H1 (cell line): ENCODE results near the gene C1S. TPM values are rescaled to one million over a fixed set of nuclear protein-coding genes. Genes with fewer than 3 reads are reported as not detected.

Source experiments
- CTCF ChIA-PET: fragments of 300-600 bp; sonication (Branson Sonifier 250); formaldehyde crosslinking; loops from one replicate; lab custom pipeline; 2021; ENCODE audit not compliant: partially characterized antibody; lab: Charles Lee
- POLR2A ChIA-PET: fragments of 300-600 bp; sonication (Branson Sonifier 250); formaldehyde crosslinking; loops from one replicate; lab custom pipeline; 2021; ENCODE audit warnings: inconsistent platforms; ENCODE audit not compliant: partially characterized antibody; lab: Charles Lee
- DNase-seq, 2 experiments: peaks; one replicate each; pipeline versions ENCODE4 v3.0.0 to v3.0.0-alpha.2; 2010 to 2022; ENCODE audit warnings: low spot score in 2 of 2, low read depth in 1 of 2, mixed read lengths in 1 of 2
- FAIRE-seq: peaks from 2 replicates; lab custom pipeline; 2011; peaks lifted over from hg19 to GRCh38; lab: Jason Lieb, UNC
- H2AFZ ChIP-seq: 2 replicates; pipeline ENCODE4 v1.8.1; 2012; ENCODE audit warnings: low read length, inconsistent platforms
- H2AK5ac ChIP-seq: 2 replicates; pipeline ENCODE4 v1.6.1; 2013; ENCODE audit warnings: low read depth, low read length
- H2BK120ac ChIP-seq: replicated peaks from 2 replicates; pipeline ENCODE3; 2013; ENCODE audit warnings: low read depth, low read length, inconsistent platforms
- H2BK12ac ChIP-seq: 2 replicates; pipeline ENCODE4 v1.6.1; 2013; ENCODE audit warnings: low read depth, low read length
- H2BK15ac ChIP-seq: 2 replicates; pipeline ENCODE4 v1.6.1; 2013; ENCODE audit warnings: low read length
- H2BK20ac ChIP-seq: 2 replicates; pipeline ENCODE4 v1.6.1; 2013; ENCODE audit warnings: low read length
- H2BK5ac ChIP-seq: 2 replicates; pipeline ENCODE4 v1.6.1; 2013; ENCODE audit warnings: low read depth, low read length
- H3K14ac ChIP-seq: 2 replicates; pipeline ENCODE4 v1.6.1; 2013; ENCODE audit warnings: inconsistent platforms; ENCODE audit not compliant: insufficient read length
- H3K18ac ChIP-seq: 2 replicates; pipeline ENCODE4 v1.6.1; 2013; ENCODE audit warnings: low read length; ENCODE audit errors: extremely low read depth
- H3K23ac ChIP-seq: 2 replicates; pipeline ENCODE4 v1.6.1; 2013; ENCODE audit warnings: inconsistent platforms; ENCODE audit not compliant: insufficient read length
- H3K23me2 ChIP-seq: 2 replicates; pipeline ENCODE4 v1.6.1; 2013; ENCODE audit warnings: low read depth, low read length
- H3K27ac ChIP-seq: 2 replicates; pipeline ENCODE4 v1.6.1; 2011; ENCODE audit warnings: low read depth, low read length, inconsistent platforms
- H3K27me3 ChIP-seq, 4 experiments: replicated peaks in 1 of 4; 1 replicate in 1 of 4; 2 replicates in 3 of 4; pipeline versions ENCODE4 v1.6.1 to v1.8.1; 2011 to 2013; ENCODE audit warnings: low read length in 3 of 4, mild to moderate bottlenecking in 3 of 4, inconsistent platforms in 2 of 4, mixed read lengths in 2 of 4, moderate library complexity in 1 of 4; ENCODE audit not compliant: control insufficient read depth in 3 of 4, insufficient read depth in 3 of 4; ENCODE audit errors: extremely low read depth in 1 of 4
- H3K36me3 ChIP-seq, 4 experiments: 2 replicates each; pipeline versions ENCODE4 v1.6.1 to v1.8.1; 2011 to 2013; ENCODE audit warnings: mild to moderate bottlenecking in 4 of 4, low read length in 3 of 4, moderate library complexity in 2 of 4, control low read depth in 1 of 4, inconsistent platforms in 1 of 4; ENCODE audit not compliant: insufficient read depth in 4 of 4, control insufficient read depth in 2 of 4
- H3K4ac ChIP-seq: replicated peaks from 2 replicates; pipeline ENCODE3; 2013; ENCODE audit warnings: low read length, low read depth, mixed read lengths, inconsistent platforms; ENCODE audit not compliant: insufficient read length
- H3K4me1 ChIP-seq, 4 experiments: replicated peaks in 1 of 4; 1 replicate in 1 of 4; 2 replicates in 3 of 4; pipeline versions ENCODE4 v1.6.1 to v1.8.1; 2011 to 2013; ENCODE audit warnings: low read length in 3 of 4, inconsistent platforms in 2 of 4, mixed read lengths in 1 of 4; ENCODE audit not compliant: insufficient read depth in 4 of 4, control insufficient read depth in 3 of 4
- H3K4me2 ChIP-seq, 2 experiments: 2 replicates each; pipeline versions ENCODE4 v1.6.1 to v1.8.1; 2011 to 2013; ENCODE audit warnings: low read depth in 2 of 2, low read length in 2 of 2, control low read depth in 1 of 2, inconsistent platforms in 1 of 2, mild to moderate bottlenecking in 1 of 2; ENCODE audit not compliant: insufficient read depth in 1 of 2
- H3K4me3 ChIP-seq, 4 experiments: fragments of 200-600, 300-600 bp in 1 of 4; sonication (generic), shearing (Covaris generic), sonication (Bioruptor Twin) in 1 of 4; 2 replicates each; pipeline versions ENCODE4 v1.5.1 to v1.8.1; 2011 to 2016; ENCODE audit warnings: low read length in 4 of 4, low read depth in 3 of 4, control low read depth in 2 of 4, inconsistent platforms in 2 of 4, mild to moderate bottlenecking in 2 of 4, mixed read lengths in 1 of 4, moderate library complexity in 1 of 4; ENCODE audit not compliant: insufficient read depth in 2 of 4; ENCODE audit errors: extremely low read depth in 1 of 4
- H3K56ac ChIP-seq: replicated peaks from 2 replicates; pipeline ENCODE3; 2013; ENCODE audit warnings: low read depth, mild to moderate bottlenecking, mixed read lengths, low read length, inconsistent platforms; ENCODE audit not compliant: insufficient read length
- H3K79me1 ChIP-seq: 2 replicates; pipeline ENCODE4 v1.6.1; 2013; ENCODE audit warnings: low read depth, low read length, control low read depth
- H3K79me2 ChIP-seq, 2 experiments: 2 replicates each; pipeline versions ENCODE4 v1.6.1 to v1.8.1; 2012 to 2013; ENCODE audit warnings: low read length in 2 of 2, mild to moderate bottlenecking in 2 of 2, inconsistent platforms in 1 of 2; ENCODE audit not compliant: insufficient read depth in 2 of 2, control insufficient read depth in 1 of 2
- H3K9ac ChIP-seq, 4 experiments: replicated peaks in 1 of 4; 1 replicate in 1 of 4; 2 replicates in 3 of 4; pipeline versions ENCODE4 v1.6.1 to v1.8.1; 2011 to 2013; ENCODE audit warnings: low read depth in 3 of 4, low read length in 3 of 4, control low read depth in 2 of 4, mild to moderate bottlenecking in 2 of 4, moderate library complexity in 2 of 4, inconsistent platforms in 1 of 4; ENCODE audit errors: extremely low read depth in 1 of 4
- H3K9me3 ChIP-seq, 2 experiments: 2 replicates each; pipeline versions ENCODE4 v1.6.1 to v1.8.1; 2012 to 2013; ENCODE audit warnings: mild to moderate bottlenecking in 2 of 2, moderate library complexity in 2 of 2, control low read depth in 1 of 2, inconsistent platforms in 1 of 2, low read depth in 1 of 2, low read length in 1 of 2, mixed read lengths in 1 of 2; ENCODE audit not compliant: insufficient read depth in 2 of 2
- H4K20me1 ChIP-seq, 2 experiments: replicated peaks in 1 of 2; 2 replicates each; pipeline versions ENCODE3 to v1.8.1; 2011 to 2013; ENCODE audit warnings: inconsistent platforms in 2 of 2, low read length in 2 of 2, mild to moderate bottlenecking in 1 of 2; ENCODE audit not compliant: insufficient read depth in 2 of 2, control insufficient read depth in 1 of 2
- H4K5ac ChIP-seq: 2 replicates; pipeline ENCODE4 v1.6.1; 2013; ENCODE audit warnings: low read length, low read depth, mixed read lengths, inconsistent platforms; ENCODE audit not compliant: insufficient read length
- H4K8ac ChIP-seq: 2 replicates; pipeline ENCODE4 v1.8.0; 2013; ENCODE audit warnings: mild to moderate bottlenecking, moderate library complexity, low read length, inconsistent platforms; ENCODE audit not compliant: insufficient read depth; ENCODE audit errors: extremely low read depth
- H4K91ac ChIP-seq: replicated peaks from 2 replicates; pipeline ENCODE3; 2013; ENCODE audit warnings: low read length, mixed read lengths, inconsistent platforms; ENCODE audit not compliant: insufficient read length
- CEBPB ChIP-seq: IDR thresholded peaks from 2 replicates; pipeline ENCODE4 v1.6.1; 2012; ENCODE audit warnings: low read depth, low read length
- EGR1 ChIP-seq: IDR thresholded peaks from 2 replicates; pipeline ENCODE4 v1.6.1; 2011; ENCODE audit warnings: low read depth, low read length, borderline replicate concordance
- EP300 ChIP-seq, 2 experiments: IDR thresholded peaks; 1 replicate in 1 of 2; 2 replicates in 1 of 2; pipeline ENCODE4 v1.6.1; 2011 to 2012; ENCODE audit warnings: low read depth in 2 of 2, low read length in 2 of 2, mild to moderate bottlenecking in 2 of 2, borderline replicate concordance in 1 of 2, inconsistent platforms in 1 of 2, moderate library complexity in 1 of 2
- KDM5A ChIP-seq: fragments of 200-600 bp; IDR thresholded peaks from 2 replicates; pipeline ENCODE4 v1.7.1; 2012; ENCODE audit warnings: mild to moderate bottlenecking, low read length, inconsistent platforms, mixed read lengths
- MAFK ChIP-seq: IDR thresholded peaks from 2 replicates; pipeline ENCODE4 v1.6.1; 2012; ENCODE audit warnings: low read depth, mild to moderate bottlenecking, improper control_type of control experiment, low read length
- POLR2AphosphoS5 ChIP-seq: IDR thresholded peaks from 2 replicates; pipeline ENCODE4 v1.6.1; 2011; ENCODE audit warnings: low read depth, low read length
- RNF2 ChIP-seq: fragments of 200-900, 300-1000 bp; sonication (generic); IDR thresholded peaks from 2 replicates; pipeline ENCODE4 v1.7.1; 2016; ENCODE audit warnings: borderline replicate concordance, low read depth, mild to moderate bottlenecking, antibody characterized with exemption, low read length; ENCODE audit not compliant: poor library complexity, severe bottlenecking; ENCODE audit errors: missing control alignments
- RXRA ChIP-seq: IDR thresholded peaks from 2 replicates; pipeline ENCODE4 v1.6.1; 2011; ENCODE audit warnings: low read depth, mild to moderate bottlenecking, low read length, moderate library complexity; ENCODE audit not compliant: insufficient read depth
- SIRT6 ChIP-seq: IDR thresholded peaks from one replicate; pipeline ENCODE4 v1.7.1; 2012; ENCODE audit warnings: low read length, inconsistent platforms
- SIX5 ChIP-seq: IDR thresholded peaks from 2 replicates; pipeline ENCODE4 v1.6.1; 2011; ENCODE audit warnings: mild to moderate bottlenecking, low read depth, low read length
- SUZ12 ChIP-seq: fragments of 200-600 bp; sonication (generic); IDR thresholded peaks from 2 replicates; pipeline ENCODE4 v1.6.1; 2012; ENCODE audit warnings: mild to moderate bottlenecking, inconsistent platforms, low read length, moderate library complexity, mixed read lengths
- TAF1 ChIP-seq: IDR thresholded peaks from 2 replicates; pipeline ENCODE4 v1.6.1; 2011; ENCODE audit warnings: mild to moderate bottlenecking, low read depth, low read length
- WGBS, 2 experiments: shearing (Covaris generic) in 1 of 2; methylation state at CpG; one replicate each; pipeline versions ENCODE4 v1.1.6 to v1.1.7; 2013 to 2015; ENCODE audit warnings: low lambda C conversion rate in 2 of 2, mixed read lengths in 2 of 2, inconsistent platforms in 1 of 2, low coverage in 1 of 2, missing lambda C conversion rate in 1 of 2; ENCODE audit not compliant: insufficient replicate concordance in 2 of 2, insufficient coverage in 1 of 2, insufficient read length in 1 of 2; ENCODE audit errors: extremely low coverage in 1 of 2, missing lambda C conversion rate in 1 of 2; 5-methylcytosine and 5-hydroxymethylcytosine counted together
- polyA plus RNA-seq, 7 experiments: library from polyadenylated mRNA; depleted of rRNA in 3 of 7; stranded (reverse) in 5 of 7; unstranded in 2 of 7; fragments of >200 nt in 5 of 7; fragments of 200-250 nt in 2 of 7; gene quantifications; 1 replicate in 5 of 7; 2 replicates in 1 of 7; 4 replicates in 1 of 7; pipeline versions ENCODE4 v1.2.1 to v1.2.3, GENCODE V29; 2011 to 2013; ENCODE audit warnings: missing spikeins in 2 of 7, mixed read lengths in 2 of 7
- total RNA-seq: library from RNA; stranded (reverse); fragmentation: NEBNext Ultra II Directional; extraction: Animal tissue kit (Norgen Biotek cat#: 25700); gene quantifications from 2 replicates; pipeline ENCODE4 v1.2.1, GENCODE V29; 2021

C1S gene
- total and polyA plus RNA-seq, 2 of the 8 experiments (the other 6 are each of a cell fraction or from before 2014, with no cell fraction given), result 4.4 to 7.3 TPM

DNA sequence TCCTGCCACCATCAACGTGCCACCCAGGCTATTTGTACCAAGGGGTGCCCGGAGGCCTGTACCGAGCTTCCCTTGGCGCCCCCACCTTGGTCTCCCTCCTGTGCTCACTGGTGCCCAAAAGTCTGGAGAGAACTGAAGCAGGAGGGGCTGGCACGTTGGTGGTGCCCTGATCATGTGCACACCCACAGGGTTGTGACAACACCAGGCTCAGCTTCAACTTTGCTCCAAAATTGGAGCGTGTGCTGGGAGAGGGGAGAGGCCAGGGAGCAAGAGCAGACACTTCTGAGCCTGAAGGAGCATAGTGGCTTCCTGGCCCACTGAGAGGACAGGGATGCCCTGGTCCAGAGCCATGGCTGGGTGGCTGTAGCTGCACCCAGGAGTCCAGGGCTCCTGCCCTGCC lies 29.2 kb upstream of the C1S start:
- H2BK20ac ChIP-seq, result no peak overlapping the region
- H3K4me1 ChIP-seq, result no peaks in the 10 kb centered on the region; a peak in 2 of 7 replicates
- no peaks in the 10 kb centered on the region for H3K79me2 ChIP-seq
- DNase-seq, result no peak
- no peaks in the 10 kb centered on the region for H3K27me3 ChIP-seq
- no peak overlapping the region for H3K9ac ChIP-seq
- H3K4me2 ChIP-seq, result no peak overlapping the region
- no peaks in the 10 kb centered on the region for H3K9me3 ChIP-seq
- no peak overlapping the region for H4K91ac ChIP-seq
- peaks cover 0 to 2% of the 10 kb centered on the region in 2 experiments for H4K20me1 ChIP-seq
- no peaks in the 10 kb centered on the region for H3K36me3 ChIP-seq
- H2BK5ac ChIP-seq, result no peak overlapping the region
- WGBS, 2 experiments, result 90% methylated on average over 6 of the region's 6 CpGs; no CpG with 5 or more reads in 1 of the 2 experiments
- H2BK120ac ChIP-seq, result no peak overlapping the region
- no peak overlapping the region for H3K4ac ChIP-seq
- H3K23me2 ChIP-seq, result no peaks in the 10 kb centered on the region
- H2AK5ac ChIP-seq, result no peak overlapping the region
- no peak overlapping the region for H2BK12ac ChIP-seq
- no peak overlapping the region for H3K14ac ChIP-seq
- H3K27ac ChIP-seq, result no peak overlapping the region
- no peak overlapping the region for H3K4me3 ChIP-seq
- no peak overlapping the region for H4K5ac ChIP-seq
- no peak overlapping the region for H3K18ac ChIP-seq
- no peak for TF ChIP-seq RXRA
- no peak for TF ChIP-seq CEBPB
- TF ChIP-seq EP300 (IDR thresholded peaks at IDR 0.05; ENCODE audit: borderline replicate concordance in 1 of 2, low read depth in 2 of 2, low read length in 2 of 2), result no peak
- TF ChIP-seq SIX5, result no peak
- no peak for TF ChIP-seq TAF1
- no peak for TF ChIP-seq MAFK
- TF ChIP-seq KDM5A, result no peak
- TF ChIP-seq SIRT6, result no peak
- TF ChIP-seq SUZ12, result no peak
- no peak for TF ChIP-seq EGR1
- TF ChIP-seq POLR2AphosphoS5, result no peak
- TF ChIP-seq RNF2, result no peak
- H3K79me1 ChIP-seq, result no peaks in the 10 kb centered on the region
- H4K8ac ChIP-seq, result no peak overlapping the region; the same call in 1 of the 2 replicates
- CTCF ChIA-PET, result interaction anchor here (0.8 to 2.5 kb wide), 5 partner anchors 12 to 113 kb away, joined by 3 to 10 read pairs (median 5); partner anchors contain the start of gene C1RL
- H3K23ac ChIP-seq, result no peak overlapping the region
- POLR2A ChIA-PET, result interaction anchor here (0.9 to 1.3 kb wide), 2 partner anchors 10 to 55 kb away, joined by 4 read pairs; no protein-coding TSS in a partner anchor
- H2AFZ ChIP-seq, result no peak overlapping the region
- H2BK15ac ChIP-seq, result no peak overlapping the region; the same call in 1 of the 2 replicates
- H3K56ac ChIP-seq, result no peak overlapping the region
- no peak for FAIRE-seq
